H1 (cell line): ENCODE results near the gene GRID1. TPM values are rescaled to one million over a fixed set of nuclear protein-coding genes. Genes with fewer than 3 reads are reported as not detected.

Experiments
- CTCF ChIA-PET: fragments of 300-600 bp; sonication (Branson Sonifier 250); formaldehyde crosslinking; loops from one replicate; lab custom pipeline; 2021; ENCODE audit not compliant: partially characterized antibody; lab: Charles Lee
- POLR2A ChIA-PET: fragments of 300-600 bp; sonication (Branson Sonifier 250); formaldehyde crosslinking; loops from one replicate; lab custom pipeline; 2021; ENCODE audit warnings: inconsistent platforms; ENCODE audit not compliant: partially characterized antibody; lab: Charles Lee
- DNase-seq, 2 experiments: peaks; one replicate each; pipeline versions ENCODE4 v3.0.0 to v3.0.0-alpha.2; 2010 to 2022; ENCODE audit warnings: low spot score in 2 of 2, low read depth in 1 of 2, mixed read lengths in 1 of 2
- FAIRE-seq: peaks from 2 replicates; lab custom pipeline; 2011; peaks lifted over from hg19 to GRCh38; lab: Jason Lieb, UNC
- H2AFZ ChIP-seq: 2 replicates; pipeline ENCODE4 v1.8.1; 2012; ENCODE audit warnings: low read length, inconsistent platforms
- H2AK5ac ChIP-seq: 2 replicates; pipeline ENCODE4 v1.6.1; 2013; ENCODE audit warnings: low read depth, low read length
- H2BK120ac ChIP-seq: replicated peaks from 2 replicates; pipeline ENCODE3; 2013; ENCODE audit warnings: low read depth, low read length, inconsistent platforms
- H2BK12ac ChIP-seq: 2 replicates; pipeline ENCODE4 v1.6.1; 2013; ENCODE audit warnings: low read depth, low read length
- H2BK15ac ChIP-seq: 2 replicates; pipeline ENCODE4 v1.6.1; 2013; ENCODE audit warnings: low read length
- H2BK20ac ChIP-seq: 2 replicates; pipeline ENCODE4 v1.6.1; 2013; ENCODE audit warnings: low read length
- H2BK5ac ChIP-seq: 2 replicates; pipeline ENCODE4 v1.6.1; 2013; ENCODE audit warnings: low read depth, low read length
- H3K14ac ChIP-seq: 2 replicates; pipeline ENCODE4 v1.6.1; 2013; ENCODE audit warnings: inconsistent platforms; ENCODE audit not compliant: insufficient read length
- H3K18ac ChIP-seq: 2 replicates; pipeline ENCODE4 v1.6.1; 2013; ENCODE audit warnings: low read length; ENCODE audit errors: extremely low read depth
- H3K23ac ChIP-seq: 2 replicates; pipeline ENCODE4 v1.6.1; 2013; ENCODE audit warnings: inconsistent platforms; ENCODE audit not compliant: insufficient read length
- H3K23me2 ChIP-seq: 2 replicates; pipeline ENCODE4 v1.6.1; 2013; ENCODE audit warnings: low read depth, low read length
- H3K27ac ChIP-seq: 2 replicates; pipeline ENCODE4 v1.6.1; 2011; ENCODE audit warnings: low read depth, low read length, inconsistent platforms
- H3K27me3 ChIP-seq, 4 experiments: replicated peaks in 1 of 4; 1 replicate in 1 of 4; 2 replicates in 3 of 4; pipeline versions ENCODE4 v1.6.1 to v1.8.1; 2011 to 2013; ENCODE audit warnings: low read length in 3 of 4, mild to moderate bottlenecking in 3 of 4, inconsistent platforms in 2 of 4, mixed read lengths in 2 of 4, moderate library complexity in 1 of 4; ENCODE audit not compliant: control insufficient read depth in 3 of 4, insufficient read depth in 3 of 4; ENCODE audit errors: extremely low read depth in 1 of 4
- H3K36me3 ChIP-seq, 4 experiments: 2 replicates each; pipeline versions ENCODE4 v1.6.1 to v1.8.1; 2011 to 2013; ENCODE audit warnings: mild to moderate bottlenecking in 4 of 4, low read length in 3 of 4, moderate library complexity in 2 of 4, control low read depth in 1 of 4, inconsistent platforms in 1 of 4; ENCODE audit not compliant: insufficient read depth in 4 of 4, control insufficient read depth in 2 of 4
- H3K4ac ChIP-seq: replicated peaks from 2 replicates; pipeline ENCODE3; 2013; ENCODE audit warnings: low read length, low read depth, mixed read lengths, inconsistent platforms; ENCODE audit not compliant: insufficient read length
- H3K4me1 ChIP-seq, 4 experiments: replicated peaks in 1 of 4; 1 replicate in 1 of 4; 2 replicates in 3 of 4; pipeline versions ENCODE4 v1.6.1 to v1.8.1; 2011 to 2013; ENCODE audit warnings: low read length in 3 of 4, inconsistent platforms in 2 of 4, mixed read lengths in 1 of 4; ENCODE audit not compliant: insufficient read depth in 4 of 4, control insufficient read depth in 3 of 4
- H3K4me2 ChIP-seq, 2 experiments: 2 replicates each; pipeline versions ENCODE4 v1.6.1 to v1.8.1; 2011 to 2013; ENCODE audit warnings: low read depth in 2 of 2, low read length in 2 of 2, control low read depth in 1 of 2, inconsistent platforms in 1 of 2, mild to moderate bottlenecking in 1 of 2; ENCODE audit not compliant: insufficient read depth in 1 of 2
- H3K4me3 ChIP-seq, 4 experiments: fragments of 200-600, 300-600 bp in 1 of 4; sonication (generic), shearing (Covaris generic), sonication (Bioruptor Twin) in 1 of 4; 2 replicates each; pipeline versions ENCODE4 v1.5.1 to v1.8.1; 2011 to 2016; ENCODE audit warnings: low read length in 4 of 4, low read depth in 3 of 4, control low read depth in 2 of 4, inconsistent platforms in 2 of 4, mild to moderate bottlenecking in 2 of 4, mixed read lengths in 1 of 4, moderate library complexity in 1 of 4; ENCODE audit not compliant: insufficient read depth in 2 of 4; ENCODE audit errors: extremely low read depth in 1 of 4
- H3K56ac ChIP-seq: replicated peaks from 2 replicates; pipeline ENCODE3; 2013; ENCODE audit warnings: low read depth, mild to moderate bottlenecking, mixed read lengths, low read length, inconsistent platforms; ENCODE audit not compliant: insufficient read length
- H3K79me1 ChIP-seq: 2 replicates; pipeline ENCODE4 v1.6.1; 2013; ENCODE audit warnings: low read depth, low read length, control low read depth
- H3K79me2 ChIP-seq, 2 experiments: 2 replicates each; pipeline versions ENCODE4 v1.6.1 to v1.8.1; 2012 to 2013; ENCODE audit warnings: low read length in 2 of 2, mild to moderate bottlenecking in 2 of 2, inconsistent platforms in 1 of 2; ENCODE audit not compliant: insufficient read depth in 2 of 2, control insufficient read depth in 1 of 2
- H3K9ac ChIP-seq, 4 experiments: replicated peaks in 1 of 4; 1 replicate in 1 of 4; 2 replicates in 3 of 4; pipeline versions ENCODE4 v1.6.1 to v1.8.1; 2011 to 2013; ENCODE audit warnings: low read depth in 3 of 4, low read length in 3 of 4, control low read depth in 2 of 4, mild to moderate bottlenecking in 2 of 4, moderate library complexity in 2 of 4, inconsistent platforms in 1 of 4; ENCODE audit errors: extremely low read depth in 1 of 4
- H3K9me3 ChIP-seq, 2 experiments: 2 replicates each; pipeline versions ENCODE4 v1.6.1 to v1.8.1; 2012 to 2013; ENCODE audit warnings: mild to moderate bottlenecking in 2 of 2, moderate library complexity in 2 of 2, control low read depth in 1 of 2, inconsistent platforms in 1 of 2, low read depth in 1 of 2, low read length in 1 of 2, mixed read lengths in 1 of 2; ENCODE audit not compliant: insufficient read depth in 2 of 2
- H4K20me1 ChIP-seq, 2 experiments: replicated peaks in 1 of 2; 2 replicates each; pipeline versions ENCODE3 to v1.8.1; 2011 to 2013; ENCODE audit warnings: inconsistent platforms in 2 of 2, low read length in 2 of 2, mild to moderate bottlenecking in 1 of 2; ENCODE audit not compliant: insufficient read depth in 2 of 2, control insufficient read depth in 1 of 2
- H4K5ac ChIP-seq: 2 replicates; pipeline ENCODE4 v1.6.1; 2013; ENCODE audit warnings: low read length, low read depth, mixed read lengths, inconsistent platforms; ENCODE audit not compliant: insufficient read length
- H4K8ac ChIP-seq: 2 replicates; pipeline ENCODE4 v1.8.0; 2013; ENCODE audit warnings: mild to moderate bottlenecking, moderate library complexity, low read length, inconsistent platforms; ENCODE audit not compliant: insufficient read depth; ENCODE audit errors: extremely low read depth
- H4K91ac ChIP-seq: replicated peaks from 2 replicates; pipeline ENCODE3; 2013; ENCODE audit warnings: low read length, mixed read lengths, inconsistent platforms; ENCODE audit not compliant: insufficient read length
- CEBPB ChIP-seq: IDR thresholded peaks from 2 replicates; pipeline ENCODE4 v1.6.1; 2012; ENCODE audit warnings: low read depth, low read length
- WGBS, 2 experiments: shearing (Covaris generic) in 1 of 2; methylation state at CpG; one replicate each; pipeline versions ENCODE4 v1.1.6 to v1.1.7; 2013 to 2015; ENCODE audit warnings: low lambda C conversion rate in 2 of 2, mixed read lengths in 2 of 2, inconsistent platforms in 1 of 2, low coverage in 1 of 2, missing lambda C conversion rate in 1 of 2; ENCODE audit not compliant: insufficient replicate concordance in 2 of 2, insufficient coverage in 1 of 2, insufficient read length in 1 of 2; ENCODE audit errors: extremely low coverage in 1 of 2, missing lambda C conversion rate in 1 of 2; 5-methylcytosine and 5-hydroxymethylcytosine counted together
- polyA plus RNA-seq, 7 experiments: library from polyadenylated mRNA; depleted of rRNA in 3 of 7; stranded (reverse) in 5 of 7; unstranded in 2 of 7; fragments of >200 nt in 5 of 7; fragments of 200-250 nt in 2 of 7; gene quantifications; 1 replicate in 5 of 7; 2 replicates in 1 of 7; 4 replicates in 1 of 7; pipeline versions ENCODE4 v1.2.1 to v1.2.3, GENCODE V29; 2011 to 2013; ENCODE audit warnings: missing spikeins in 2 of 7, mixed read lengths in 2 of 7
- total RNA-seq: library from RNA; stranded (reverse); fragmentation: NEBNext Ultra II Directional; extraction: Animal tissue kit (Norgen Biotek cat#: 25700); gene quantifications from 2 replicates; pipeline ENCODE4 v1.2.1, GENCODE V29; 2021

Gene GRID1
- total and polyA plus RNA-seq, 2 of the 8 experiments (the other 6 are each of a cell fraction or from before 2014, with no cell fraction given), result 0.22 to 0.30 TPM

DNA sequence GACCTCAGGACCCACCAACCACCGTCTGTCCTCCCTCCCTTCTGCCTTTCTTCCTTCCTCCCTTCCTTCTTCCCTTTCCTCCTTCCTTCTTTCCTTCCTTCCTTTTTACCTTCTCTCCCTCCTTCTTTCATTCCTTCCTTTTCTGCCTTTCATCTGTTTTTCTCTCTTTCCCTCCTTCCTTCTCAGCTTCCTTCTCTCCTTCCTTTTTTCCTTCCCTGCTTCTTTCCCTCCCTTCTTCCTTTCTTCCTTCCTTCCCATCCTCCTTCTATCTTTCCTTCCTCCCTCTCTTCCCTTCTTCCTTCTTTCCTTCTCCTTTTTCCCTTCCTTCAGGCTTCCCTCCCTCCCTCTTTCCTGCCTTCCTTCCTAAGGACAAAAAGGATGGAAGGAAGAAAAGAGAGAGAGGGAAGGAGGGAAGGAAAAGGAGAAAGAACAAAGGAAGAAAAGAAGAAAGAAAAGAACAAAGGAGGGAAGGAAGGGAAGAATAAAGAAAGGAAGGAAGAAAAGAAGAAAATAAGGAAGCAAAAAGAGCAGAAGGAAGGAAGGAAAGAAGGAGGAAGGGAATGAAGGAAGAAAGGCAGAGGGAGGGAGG lies 405.0 kb downstream of the GRID1 start:
- FAIRE-seq, result no peak
- WGBS, 2 experiments, result 83% methylated on average over 1 of the region's 1 CpG; no CpG with 5 or more reads in 1 of the 2 experiments
- CTCF ChIA-PET, result interaction anchor here (1.3 kb wide), 1 partner anchor 142 kb away, joined by 3 read pairs; no protein-coding TSS in a partner anchor

More for the DNA sequence above, 405.0 kb downstream of the GRID1 start:
- no peaks in the 10 kb centered on the region for H3K36me3 ChIP-seq
- no peak overlapping the region for H2BK12ac ChIP-seq
- no peak overlapping the region for H2AK5ac ChIP-seq
- H3K4me2 ChIP-seq, result no peak overlapping the region
- no peaks in the 10 kb centered on the region for H3K27me3 ChIP-seq
- no peak for TF ChIP-seq CEBPB
- TF ChIP-seq, all 59 proteins: peak for 0
- Histone ChIP-seq H2BK15ac (no peak overlapping the region), H4K5ac (no peak overlapping the region), H3K27ac (no peak overlapping the region), H2BK5ac (no peak overlapping the region), H3K14ac (no peak overlapping the region), H3K9me3 (no peaks in the 10 kb centered on the region), H3K79me2 (no peaks in the 10 kb centered on the region), H4K8ac (no peak overlapping the region), H3K4me3 (no peak overlapping the region), H3K23ac (no peak overlapping the region), H3K4me1 (no peaks in the 10 kb centered on the region), H3K79me1 (no peaks in the 10 kb centered on the region), H3K56ac (no peak overlapping the region), H4K20me1 (no peaks in the 10 kb centered on the region), H3K18ac (no peak overlapping the region), H2BK20ac (no peak overlapping the region), H4K91ac (no peak overlapping the region), H3K23me2 (no peaks in the 10 kb centered on the region), H3K9ac (no peak overlapping the region), H2AFZ (no peak overlapping the region), H2BK120ac (no peak overlapping the region), H3K4ac (no peak overlapping the region)
- DNase-seq, result no peak
- POLR2A ChIA-PET, result no interaction called here
